ENCODE measurements around the gene ALCAM.

DNA sequence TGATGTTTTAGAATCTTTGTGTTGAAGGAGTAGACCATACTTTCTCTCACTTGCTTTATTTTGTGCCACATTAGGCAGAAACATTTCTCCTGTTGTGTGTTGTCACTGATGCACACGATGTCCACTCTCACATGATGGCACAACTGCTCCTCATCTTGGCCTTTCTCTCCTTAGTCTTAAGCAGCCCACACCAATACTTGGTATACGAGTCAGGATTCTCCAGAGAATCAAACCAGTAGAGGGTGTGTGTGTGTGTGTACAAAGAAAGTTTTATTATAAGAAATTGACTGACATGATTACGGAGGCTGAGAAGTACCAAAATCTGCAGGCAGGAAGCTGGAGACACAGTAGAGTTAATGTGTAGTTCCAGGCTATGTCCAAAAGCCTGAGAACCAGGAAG, 187.1 kb downstream of the ALCAM start:
- TF ChIP-seq CTCF (IDR thresholded peaks at IDR 0.05) = no peak
- TF ChIP-seq EP300 (IDR thresholded peaks at IDR 0.05) = no peak
- TF ChIP-seq POLR2A (IDR thresholded peaks at IDR 0.05) = no peak

Measured in stomach (tissue), 4 donors.